A673 (cell line): ENCODE results near the gene NFKB1. TPM values are rescaled to one million over a fixed set of nuclear protein-coding genes. Genes with fewer than 3 reads are reported as not detected.

Experiments used
- BruUV-seq: library from RNA; stranded (reverse); fragments of 400-500 nt; replicated peaks from 2 replicates; lab custom pipeline; 2021; lab: Mats Ljungman, UMichigan
- CTCF ChIA-PET: fragments of 300-600 bp; sonication (Branson Sonifier 250); formaldehyde crosslinking; loops from one replicate; lab custom pipeline; 2022; ENCODE audit warnings: antibody characterized with exemption; lab: Charles Lee
- POLR2A ChIA-PET: fragments of 300-600 bp; sonication (Branson Sonifier 250); formaldehyde crosslinking; loops from one replicate; lab custom pipeline; 2022; ENCODE audit warnings: antibody characterized with exemption; ENCODE audit not compliant: low non-redundant PET; lab: Charles Lee
- DNase-seq: peaks from one replicate; pipeline ENCODE4 v3.0.0-alpha.2; 2015; ENCODE audit warnings: low spot score
- H3K27ac ChIP-seq: fragments of 200-600 bp; sonication (generic); 2 replicates; pipeline ENCODE4 v1.5.1; 2016; ENCODE audit warnings: mixed run types, low read depth, mild to moderate bottlenecking, mixed read lengths, antibody characterized with exemption, low read length; ENCODE audit not compliant: poor library complexity, severe bottlenecking
- H3K27me3 ChIP-seq: fragments of 200-600 bp; sonication (generic); replicated peaks from 2 replicates; pipeline ENCODE4 v1.6.1; 2017; ENCODE audit warnings: mixed run types, low read depth, mild to moderate bottlenecking, mixed read lengths, antibody characterized with exemption, low read length; ENCODE audit not compliant: insufficient read depth, poor library complexity
- H3K36me3 ChIP-seq: fragments of 200-600 bp; sonication (generic); 2 replicates; pipeline ENCODE4 v1.6.1; 2016; ENCODE audit warnings: mixed run types, mild to moderate bottlenecking, mixed read lengths, antibody characterized with exemption, low read length; ENCODE audit not compliant: insufficient read depth, poor library complexity, severe bottlenecking
- H3K4me1 ChIP-seq: fragments of 200-600 bp; sonication (generic); 2 replicates; pipeline ENCODE4 v1.6.1; 2017; ENCODE audit warnings: mixed run types, mild to moderate bottlenecking, mixed read lengths, antibody characterized with exemption, low read length; ENCODE audit not compliant: insufficient read depth, poor library complexity, severe bottlenecking
- H3K4me3 ChIP-seq: fragments of 200-600 bp; sonication (generic); 2 replicates; pipeline ENCODE4 v1.5.1; 2016; ENCODE audit warnings: low read depth, mixed run types, mild to moderate bottlenecking, mixed read lengths, low read length; ENCODE audit not compliant: poor library complexity, severe bottlenecking
- H3K9me3 ChIP-seq: fragments of 200-600 bp; sonication (generic); 2 replicates; pipeline ENCODE4 v1.6.1; 2016; ENCODE audit warnings: mixed run types, low read depth, mild to moderate bottlenecking, mixed read lengths, antibody characterized with exemption, low read length; ENCODE audit not compliant: poor library complexity, severe bottlenecking
- CTCF ChIP-seq: fragments of 300-800, 200-600 bp; sonication (generic); conservative IDR thresholded peaks from 2 replicates; pipeline ENCODE4 v1.5.1; 2017; ENCODE audit warnings: low read depth, mild to moderate bottlenecking, antibody characterized with exemption, low read length, moderate library complexity, mixed read lengths
- EZH2 ChIP-seq: fragments of 200-600 bp; sonication (generic); IDR thresholded peaks from 2 replicates; pipeline ENCODE4 v1.6.1; 2017; ENCODE audit warnings: borderline replicate concordance, low read depth, mild to moderate bottlenecking, mixed read lengths, antibody characterized with exemption, low read length; ENCODE audit not compliant: poor library complexity, severe bottlenecking
- intact Hi-C: fragments of 100-400 bp; cut with micrococcal nuclease; formaldehyde crosslinking; loops from one replicate; pipeline ENCODE4 v1.10.0; 2022; ENCODE audit not compliant: unreplicated experiment
- total RNA-seq: library from RNA; stranded (reverse); gene quantifications from 2 replicates; pipeline ENCODE4 v1.2.3, GENCODE V29; 2021

Gene NFKB1
- total RNA-seq, 1 experiment from 2014 or later, result 26.1 TPM

GRCh38 chr4:102598762-102599374, 97.7 kb downstream of the NFKB1 start:
- DNase-seq, result no peak
- Histone ChIP-seq H3K9me3 (no peaks in the 10 kb centered on the region), H3K4me3 (no peak overlapping the region), H3K36me3 (peaks cover 4% of the 10 kb centered on the region), H3K27ac (no peak overlapping the region), H3K4me1 (no peaks in the 10 kb centered on the region), H3K27me3 (no peaks in the 10 kb centered on the region)
- CTCF ChIA-PET, result no interaction called here
- BruUV-seq, result no TSS peak
- TF ChIP-seq CTCF (no peak), EZH2 (no peak)
- POLR2A ChIA-PET, result no interaction called here
- intact Hi-C loops, result no loop called here

- CTCF ChIA-PET, result no interaction called here
- H3K9me3 ChIP-seq, result no peaks in the 10 kb centered on the region
- H3K36me3 ChIP-seq, result peaks cover 4% of the 10 kb centered on the region
- no peaks in the 10 kb centered on the region for H3K4me1 ChIP-seq
- H3K4me3 ChIP-seq, result no peak overlapping the region
- no peaks in the 10 kb centered on the region for H3K27me3 ChIP-seq
- BruUV-seq, result no TSS peak
- DNase-seq, result no peak
- POLR2A ChIA-PET, result no interaction called here
- TF ChIP-seq CTCF (no peak), EZH2 (no peak)
- intact Hi-C loops, result no loop called here
- H3K27ac ChIP-seq, result no peak overlapping the region
These were observed 98.3 kb downstream of the NFKB1 start for GRCh38 chr4:102599455-102599854.

GRCh38 chr4:102599886-102600285, 98.7 kb downstream of the NFKB1 start:
- Histone ChIP-seq H3K27me3 (no peaks in the 10 kb centered on the region), H3K9me3 (no peaks in the 10 kb centered on the region), H3K36me3 (peaks cover 4% of the 10 kb centered on the region), H3K4me1 (no peaks in the 10 kb centered on the region), H3K27ac (no peak overlapping the region), H3K4me3 (no peak overlapping the region)
- no TSS peak for BruUV-seq
- intact Hi-C loops, result no loop called here
- TF ChIP-seq CTCF (no peak), EZH2 (no peak)
- POLR2A ChIA-PET, result no interaction called here
- CTCF ChIA-PET, result no interaction called here
- DNase-seq, result no peak
